Fibroblast of lung (primary cell): ENCODE data around the gene RNFT2. TPM values are rescaled to one million over a fixed set of nuclear protein-coding genes. Genes with fewer than 3 reads are reported as not detected.

Experiments used
- DNase-seq, 2 donors: peaks; one replicate each; pipeline versions ENCODE4 v3.0.0 to v3.0.0-alpha.2; 2010; ENCODE audit warnings: low read depth in 2 of 2
- H2AFZ ChIP-seq: 2 replicates; pipeline ENCODE4 v1.5.1; 2012; ENCODE audit warnings: low read length, control low read depth, inconsistent platforms
- H3K27ac ChIP-seq: 2 replicates; pipeline ENCODE4 v1.5.1; 2011; ENCODE audit warnings: low read length, control low read depth; ENCODE audit not compliant: insufficient read depth
- H3K27me3 ChIP-seq: 2 replicates; pipeline ENCODE4 v1.5.1; 2011; ENCODE audit warnings: mild to moderate bottlenecking, low read length; ENCODE audit not compliant: control insufficient read depth, insufficient read depth
- H3K36me3 ChIP-seq: 2 replicates; pipeline ENCODE4 v1.5.1; 2011; ENCODE audit warnings: low read length; ENCODE audit not compliant: control insufficient read depth, insufficient read depth
- H3K4me1 ChIP-seq: 2 replicates; pipeline ENCODE4 v1.5.1; 2011; ENCODE audit warnings: low read length; ENCODE audit not compliant: control insufficient read depth, insufficient read depth; ENCODE audit errors: extremely low read depth
- H3K4me2 ChIP-seq: 2 replicates; pipeline ENCODE4 v1.5.1; 2011; ENCODE audit warnings: low read length, control low read depth; ENCODE audit not compliant: insufficient read depth; ENCODE audit errors: extremely low read depth
- H3K4me3 ChIP-seq, 4 experiments: fragments of 200-600 bp in 1 of 4; sonication (generic) in 1 of 4; replicated peaks in 1 of 4; 2 replicates each; pipeline ENCODE4 v1.5.1; 2011 to 2016; ENCODE audit warnings: low read length in 4 of 4, low read depth in 3 of 4, mild to moderate bottlenecking in 3 of 4, control low read depth in 2 of 4, inconsistent platforms in 1 of 4, mixed read lengths in 1 of 4; ENCODE audit not compliant: insufficient read depth in 1 of 4; ENCODE audit errors: control extremely low read depth in 1 of 4
- H3K79me2 ChIP-seq: 2 replicates; pipeline ENCODE4 v1.5.1; 2012; ENCODE audit warnings: mild to moderate bottlenecking, low read length, inconsistent platforms; ENCODE audit not compliant: control insufficient read depth, insufficient read depth
- H3K9ac ChIP-seq: 2 replicates; pipeline ENCODE4 v1.5.1; 2011; ENCODE audit warnings: mild to moderate bottlenecking, low read length, control low read depth; ENCODE audit not compliant: insufficient read depth
- H3K9me3 ChIP-seq: 2 replicates; pipeline ENCODE4 v1.5.1; 2012; ENCODE audit warnings: low read depth, low read length; ENCODE audit not compliant: control insufficient read depth, insufficient read depth
- H4K20me1 ChIP-seq: 2 replicates; pipeline ENCODE4 v1.5.1; 2011; ENCODE audit warnings: low read length; ENCODE audit not compliant: control insufficient read depth, insufficient read depth; ENCODE audit errors: extremely low read depth
- EZH2 ChIP-seq: IDR thresholded peaks from 2 replicates; pipeline ENCODE4 v1.5.1; 2012; ENCODE audit warnings: low read length, control low read depth, mild to moderate bottlenecking; ENCODE audit errors: missing control alignments
- polyA plus RNA-seq, 2 donors: library from polyadenylated mRNA; depleted of rRNA in 1 of 2; stranded (reverse) in 1 of 2; unstranded in 1 of 2; fragments of >200 nt; gene quantifications; 2 replicates each; pipeline ENCODE4 v1.2.1, GENCODE V29; 2011 to 2012; ENCODE audit warnings: missing spikeins in 1 of 2
- total RNA-seq: library from RNA; depleted of rRNA; stranded (reverse); fragments of >200 nt; gene quantifications from 2 replicates; pipeline ENCODE4 v1.2.1, GENCODE V29; 2014
- TF ChIP-seq, protein P1 (sequence below), 2 donors: IDR thresholded peaks in 1 of 2; conservative IDR thresholded peaks in 1 of 2; 1 replicate in 1 of 2; 2 replicates in 1 of 2; pipeline ENCODE4 v1.5.1; 2011 to 2012; ENCODE audit warnings: low read length in 2 of 2, control low read depth in 1 of 2, inconsistent platforms in 1 of 2, low read depth in 1 of 2, mild to moderate bottlenecking in 1 of 2

Gene RNFT2
- total and polyA plus RNA-seq, 2 donors (not counting 1 experiment from before 2014, with no cell fraction given) = 0.95 to 3.1 TPM

DNA sequence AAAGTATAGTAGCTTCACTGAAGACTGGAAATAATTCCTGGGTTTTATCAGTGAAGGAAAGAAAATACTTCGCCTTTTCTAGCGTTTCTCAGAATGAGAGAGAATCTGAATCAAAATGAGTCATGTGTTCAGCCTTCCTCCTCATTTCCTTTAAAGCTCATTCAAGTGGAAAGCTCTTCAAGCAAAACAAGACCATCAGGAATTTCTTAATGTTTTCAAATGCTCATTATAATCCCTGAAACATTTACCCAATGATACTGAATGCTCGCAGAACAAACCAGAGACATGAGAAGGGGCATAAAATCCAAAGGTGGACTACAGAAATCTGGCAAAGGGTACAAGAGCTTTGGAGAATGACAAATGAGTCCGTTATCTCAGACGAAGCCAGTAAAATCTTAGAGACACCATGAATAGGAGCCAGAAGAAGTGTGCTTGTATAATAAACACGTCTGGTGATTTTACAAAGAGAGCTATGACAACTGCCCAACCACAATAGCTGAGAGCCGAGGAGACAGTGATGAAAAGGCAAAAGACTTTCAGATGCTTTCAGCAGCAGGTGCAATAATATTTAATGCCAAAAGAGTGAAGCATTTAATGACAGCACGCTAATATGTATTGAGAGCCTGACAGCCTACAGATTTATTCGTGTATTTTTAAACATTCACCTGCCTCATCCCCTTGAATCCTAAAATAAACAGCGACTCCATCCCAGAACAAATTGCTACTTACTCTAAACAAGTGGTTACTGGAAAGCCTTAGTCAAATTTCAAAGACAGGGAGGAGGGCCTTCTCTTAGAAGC is 19.3 kb upstream of the RNFT2 start:
- peak; percentile 22 to 80 for DNase-seq
- no peaks in the 10 kb centered on the region for H3K79me2 ChIP-seq
- H3K27ac ChIP-seq = no peak overlapping the region
- no peak overlapping the region for H3K4me3 ChIP-seq
- H3K4me1 ChIP-seq = no peaks in the 10 kb centered on the region
- no peaks in the 10 kb centered on the region for H3K27me3 ChIP-seq
- no peaks in the 10 kb centered on the region for H3K36me3 ChIP-seq
- H2AFZ ChIP-seq = no peak overlapping the region
- no peak overlapping the region for H3K9ac ChIP-seq
- H3K9me3 ChIP-seq = no peaks in the 10 kb centered on the region
- H4K20me1 ChIP-seq = no peaks in the 10 kb centered on the region
- no peak overlapping the region for H3K4me2 ChIP-seq
- TF ChIP-seq, protein P1, sequence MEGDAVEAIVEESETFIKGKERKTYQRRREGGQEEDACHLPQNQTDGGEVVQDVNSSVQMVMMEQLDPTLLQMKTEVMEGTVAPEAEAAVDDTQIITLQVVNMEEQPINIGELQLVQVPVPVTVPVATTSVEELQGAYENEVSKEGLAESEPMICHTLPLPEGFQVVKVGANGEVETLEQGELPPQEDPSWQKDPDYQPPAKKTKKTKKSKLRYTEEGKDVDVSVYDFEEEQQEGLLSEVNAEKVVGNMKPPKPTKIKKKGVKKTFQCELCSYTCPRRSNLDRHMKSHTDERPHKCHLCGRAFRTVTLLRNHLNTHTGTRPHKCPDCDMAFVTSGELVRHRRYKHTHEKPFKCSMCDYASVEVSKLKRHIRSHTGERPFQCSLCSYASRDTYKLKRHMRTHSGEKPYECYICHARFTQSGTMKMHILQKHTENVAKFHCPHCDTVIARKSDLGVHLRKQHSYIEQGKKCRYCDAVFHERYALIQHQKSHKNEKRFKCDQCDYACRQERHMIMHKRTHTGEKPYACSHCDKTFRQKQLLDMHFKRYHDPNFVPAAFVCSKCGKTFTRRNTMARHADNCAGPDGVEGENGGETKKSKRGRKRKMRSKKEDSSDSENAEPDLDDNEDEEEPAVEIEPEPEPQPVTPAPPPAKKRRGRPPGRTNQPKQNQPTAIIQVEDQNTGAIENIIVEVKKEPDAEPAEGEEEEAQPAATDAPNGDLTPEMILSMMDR (conservative IDR thresholded peaks at IDR 0.05 in 1 of 2, IDR thresholded peaks at IDR 0.05 in 1 of 2; ENCODE audit: low read depth in 1 of 2, low read length in 2 of 2) = no peak
- TF ChIP-seq EZH2 = no peak

DNA sequence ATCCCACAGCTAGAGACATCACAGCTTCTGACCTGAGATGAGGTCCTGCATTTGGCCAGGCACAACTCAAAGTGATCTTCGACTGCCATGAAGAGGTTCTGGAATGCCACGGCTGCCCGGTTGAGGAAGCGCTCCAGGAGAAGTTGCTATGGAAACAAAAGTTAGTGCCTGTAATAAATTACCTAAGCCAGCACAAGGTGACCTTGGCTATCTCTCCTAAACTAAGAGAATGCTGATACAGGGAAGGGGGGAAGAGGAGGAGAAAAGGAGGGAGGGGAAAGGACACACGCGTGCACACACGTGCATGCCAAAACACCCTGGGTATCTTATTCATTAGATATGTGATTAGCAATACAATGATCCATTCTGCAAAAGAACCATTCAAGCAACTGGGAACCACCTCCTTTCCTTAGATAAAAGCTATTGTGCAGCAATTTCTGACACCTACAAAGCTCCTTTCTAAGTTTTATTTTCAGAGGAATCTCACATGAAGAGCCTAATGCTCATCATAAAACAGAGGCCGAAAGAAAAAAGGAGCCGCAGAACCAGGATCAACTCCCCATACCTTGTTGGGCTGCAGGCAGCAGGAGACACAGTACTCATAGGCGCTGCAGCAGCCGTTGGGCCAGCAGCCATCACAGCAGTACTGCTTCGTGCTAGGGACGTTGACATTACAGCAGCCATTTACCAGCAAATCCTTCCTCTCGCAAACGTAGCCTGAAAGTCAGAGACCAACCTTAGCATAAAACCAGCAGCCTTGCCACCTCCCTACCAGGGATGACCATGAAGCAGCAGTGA is 18.2 kb upstream of the RNFT2 start:
- no peaks in the 10 kb centered on the region for H3K36me3 ChIP-seq
- H3K27ac ChIP-seq = no peak overlapping the region
- H3K79me2 ChIP-seq = no peaks in the 10 kb centered on the region
- no peaks in the 10 kb centered on the region for H3K4me1 ChIP-seq
- no peaks in the 10 kb centered on the region for H3K9me3 ChIP-seq
- no peak overlapping the region for H2AFZ ChIP-seq
- H3K4me2 ChIP-seq = no peak overlapping the region
- TF ChIP-seq EZH2 = no peak
- TF ChIP-seq, protein P1 (conservative IDR thresholded peaks at IDR 0.05 in 1 of 2, IDR thresholded peaks at IDR 0.05 in 1 of 2; ENCODE audit: low read depth in 1 of 2, low read length in 2 of 2) = no peak
- H3K4me3 ChIP-seq = no peak overlapping the region
- no peaks in the 10 kb centered on the region for H3K27me3 ChIP-seq
- H3K9ac ChIP-seq = no peak overlapping the region
- H4K20me1 ChIP-seq = no peaks in the 10 kb centered on the region
- peak in 1 of 2 donors; percentile 9 for DNase-seq

DNA sequence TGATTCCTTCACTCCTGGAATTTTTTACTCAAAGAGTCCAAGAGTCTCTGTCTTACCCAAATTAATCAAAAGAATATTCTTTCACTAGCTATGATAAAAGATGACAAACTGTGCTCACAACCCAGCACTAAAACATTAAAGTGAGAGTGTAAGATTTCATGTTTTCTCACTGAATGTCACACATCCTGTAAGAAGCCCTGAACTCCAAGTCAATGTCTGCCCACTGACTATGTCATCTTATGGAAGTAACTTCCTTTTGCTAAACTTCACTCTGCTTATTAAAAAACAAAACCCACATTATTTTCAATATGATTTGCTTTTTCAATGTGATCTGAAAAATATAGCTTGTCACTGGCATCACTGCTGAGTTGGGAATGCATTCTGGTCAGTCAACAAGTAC is 15.9 kb upstream of the RNFT2 start:
- H4K20me1 ChIP-seq = no peaks in the 10 kb centered on the region

More for the DNA sequence above, 15.9 kb upstream of the RNFT2 start:
- H2AFZ ChIP-seq = no peak overlapping the region
- no peak overlapping the region for H3K27ac ChIP-seq
- DNase-seq = no peak
- H3K4me2 ChIP-seq = no peak overlapping the region
- H3K4me3 ChIP-seq = no peak overlapping the region
- H3K9me3 ChIP-seq = no peaks in the 10 kb centered on the region
- H3K36me3 ChIP-seq = no peaks in the 10 kb centered on the region
- H3K27me3 ChIP-seq = no peaks in the 10 kb centered on the region
- TF ChIP-seq, protein P1 (conservative IDR thresholded peaks at IDR 0.05 in 1 of 2, IDR thresholded peaks at IDR 0.05 in 1 of 2; ENCODE audit: low read depth in 1 of 2, low read length in 2 of 2) = no peak
- no peak for TF ChIP-seq EZH2
- peaks cover 1% of the 10 kb centered on the region for H3K79me2 ChIP-seq
- no peak overlapping the region for H3K9ac ChIP-seq
- peaks cover 2% of the 10 kb centered on the region for H3K4me1 ChIP-seq
